Sciatic nerve (tissue), 2 donors: Measurements from ENCODE around the gene ZG16B. TPM values are rescaled to one million over a fixed set of nuclear protein-coding genes. Genes with fewer than 3 reads are reported as not detected.

ENCODE experiments used
- ATAC-seq: fragments of 200-7000 bp; cut with Tn5 transposase; one replicate; pipeline ENCODE4 v1.9.1; 2020; ENCODE audit warnings: mild to moderate bottlenecking, moderate library complexity
- DNase-seq: peaks from one replicate; pipeline ENCODE4 v3.0.0-alpha.2; 2020; ENCODE audit warnings: low spot score
- intact Hi-C: fragments of 100-400 bp; cut with DNase I; formaldehyde crosslinking; loops from one replicate; pipeline ENCODE4 v1.14.2; 2022
- total RNA-seq: library from RNA; stranded (reverse); fragmentation: NEBNext Ultra II Directional; extraction: Animal tissue kit (Norgen Biotek cat#: 25700); gene quantifications from one replicate; pipeline ENCODE4 v1.2.1, GENCODE V29; 2021
- donor health status: DM: no; HTN: no; CAD: no.
- donor health status: DM: no; HTN: no; CAD: no.

The ZG16B gene
- total RNA-seq, 1 donor from 2014 or later = not detected

GRCh38 chr16:2803545-2804195 lies 26.4 kb upstream of the ZG16B start:
- ATAC-seq (no peak), DNase-seq (no peak)
- intact Hi-C loops = no loop called here

GRCh38 chr16:2804728-2805127 lies 25.4 kb upstream of the ZG16B start:
- ATAC-seq = no peak
- intact Hi-C loops = no loop called here
- DNase-seq = no peak

- no peak for ATAC-seq
- DNase-seq = no peak
- intact Hi-C loops = no loop called here
Measured at GRCh38 chr16:2806286-2806685, 23.8 kb upstream of the ZG16B start.

GRCh38 chr16:2808181-2808580 lies 21.9 kb upstream of the ZG16B start:
- no peak for ATAC-seq
- no peak for DNase-seq
- intact Hi-C loops = no loop called here

GRCh38 chr16:2809149-2809760 lies 20.8 kb upstream of the ZG16B start:
- intact Hi-C loops = no loop called here
- no peak for DNase-seq
- ATAC-seq = no peak

- intact Hi-C loops = no loop called here
- ATAC-seq = no peak
Measured at GRCh38 chr16:2810651-2811050, 19.5 kb upstream of the ZG16B start.

GRCh38 chr16:2811703-2812471 lies 18.2 kb upstream of the ZG16B start:
- intact Hi-C loops = no loop called here
- DNase-seq (peak; percentile 32), ATAC-seq (no peak)

More at GRCh38 chr16:2810651-2811050, 19.5 kb upstream of the ZG16B start:
- DNase-seq = peak; percentile 15

GRCh38 chr16:2813771-2814221 lies 16.3 kb upstream of the ZG16B start:
- intact Hi-C loops = no loop called here
- ATAC-seq (no peak), DNase-seq (peak; percentile 35)

GRCh38 chr16:2814551-2815298 lies 15.4 kb upstream of the ZG16B start:
- intact Hi-C loops = no loop called here
- ATAC-seq = no peak
- peak; percentile 38 for DNase-seq

GRCh38 chr16:2815299-2815771 lies 14.8 kb upstream of the ZG16B start:
- intact Hi-C loops = no loop called here
- ATAC-seq = no peak
- DNase-seq = peak; percentile 48

GRCh38 chr16:2816751-2817339 lies 13.3 kb upstream of the ZG16B start, which contains the start of gene PRSS21:
Gene PRSS21, plus strand, starts transcription at chr16:2817237. Its CDS starts 32 bp downstream, at chr16:2817269.
- ATAC-seq = no peak
- intact Hi-C loops = no loop called here
- peak; percentile 57 for DNase-seq

- DNase-seq (peak; percentile 55), ATAC-seq (no peak)
- intact Hi-C loops = no loop called here
Measured at GRCh38 chr16:2817340-2818271, 12.5 kb upstream of the ZG16B start.

GRCh38 chr16:2818272-2818876 lies 11.7 kb upstream of the ZG16B start:
- peak; percentile 45 for DNase-seq

GRCh38 chr16:2819179-2819938 lies 10.7 kb upstream of the ZG16B start:
- ATAC-seq = no peak
- peak; percentile 44 for DNase-seq
- intact Hi-C loops = no loop called here

More at GRCh38 chr16:2818272-2818876, 11.7 kb upstream of the ZG16B start:
- no peak for ATAC-seq
- intact Hi-C loops = no loop called here

GRCh38 chr16:2819939-2820835 lies 9.9 kb upstream of the ZG16B start:
- intact Hi-C loops = no loop called here
- ATAC-seq = no peak
- DNase-seq = peak; percentile 37
